K562 (cell line): ENCODE results near the gene IQCK. TPM values are rescaled to one million over a fixed set of nuclear protein-coding genes. Genes with fewer than 3 reads are reported as not detected.

Source experiments
- ARHGAP35 ChIP-seq: fragments of 450-650 bp; IDR thresholded peaks from 2 replicates; pipeline ENCODE4 v1.6.1; 2018; ENCODE audit not compliant: partially characterized antibody
- BRCA1 ChIP-seq, 2 experiments: fragments of 450-650 bp in 1 of 2; sonication (generic) in 1 of 2; formaldehyde crosslinking in 1 of 2; IDR thresholded peaks; 2 replicates each; pipeline versions ENCODE4 v1.5.0 to v1.6.1; 2017 to 2020; ENCODE audit warnings: mild to moderate bottlenecking in 1 of 2, missing genetic modification reagents in 1 of 2
- DACH1 ChIP-seq: fragments of 450-650 bp; IDR thresholded peaks from 2 replicates; pipeline ENCODE4 v1.6.1; 2018; ENCODE audit not compliant: partially characterized antibody
- HMGN3 ChIP-seq: IDR thresholded peaks from 2 replicates; pipeline ENCODE4 v1.6.1; 2011; ENCODE audit warnings: borderline replicate concordance, low read depth, mild to moderate bottlenecking, mixed read lengths, low read length; ENCODE audit not compliant: insufficient read length; ENCODE audit errors: extremely low read depth
- IRF2 ChIP-seq: sonication (generic); formaldehyde crosslinking; IDR thresholded peaks from 2 replicates; pipeline ENCODE4 v1.8.1; 2022; ENCODE audit warnings: mild to moderate bottlenecking, missing genetic modification reagents
- KLF1 ChIP-seq: fragments of 450-650 bp; IDR thresholded peaks from 2 replicates; pipeline ENCODE4 v1.6.1; 2016; ENCODE audit warnings: missing genetic modification characterization, missing compliant biosample characterization
- KLF10 ChIP-seq: fragments of 250-450 bp; sonication (Bioruptor Pico); IDR thresholded peaks from 2 replicates; pipeline ENCODE4 v1.6.1; 2021; ENCODE audit warnings: matching md5 sums
- MAFG ChIP-seq: fragments of 450-650 bp; conservative IDR thresholded peaks from 2 replicates; pipeline ENCODE4 v1.6.1; 2016; ENCODE audit warnings: missing genetic modification characterization, missing compliant biosample characterization
- MTF1 ChIP-seq: fragments of 250-450 bp; sonication (Bioruptor Pico); IDR thresholded peaks from 2 replicates; pipeline ENCODE4 v1.9.0; 2021; ENCODE audit warnings: moderate library complexity, mild to moderate bottlenecking, inconsistent platforms, borderline replicate concordance
- NCOA2 ChIP-seq, 2 experiments: fragments of 450-650 bp; IDR thresholded peaks; 2 replicates each; pipeline ENCODE4 v1.6.1; 2018; ENCODE audit warnings: mild to moderate bottlenecking in 2 of 2, moderate library complexity in 1 of 2; ENCODE audit not compliant: partially characterized antibody in 2 of 2
- RBBP5 ChIP-seq: fragments of 200-600 bp; sonication (generic); IDR thresholded peaks from 2 replicates; pipeline ENCODE4 v1.6.1; 2012; ENCODE audit warnings: borderline replicate concordance, mild to moderate bottlenecking, low read length, control low read depth, inconsistent platforms; ENCODE audit not compliant: insufficient read depth, poor library complexity, severe bottlenecking
- SP1 ChIP-seq: sonication (generic); formaldehyde crosslinking; IDR thresholded peaks from 2 replicates; pipeline ENCODE4 v1.8.1; 2022; ENCODE audit warnings: mild to moderate bottlenecking, missing genetic modification reagents
- TCFL5 ChIP-seq: fragments of 250-450 bp; sonication (Bioruptor Pico); conservative IDR thresholded peaks from 2 replicates; pipeline ENCODE4 v1.6.1; 2021; ENCODE audit warnings: mild to moderate bottlenecking, moderate library complexity, matching md5 sums
- TGIF2 ChIP-seq: sonication (generic); formaldehyde crosslinking; IDR thresholded peaks from 2 replicates; pipeline ENCODE4 v1.8.1; 2022; ENCODE audit warnings: mild to moderate bottlenecking, missing genetic modification reagents, moderate library complexity
- TOE1 ChIP-seq, 2 experiments: fragments of 450-650 bp in 1 of 2; sonication (generic) in 1 of 2; formaldehyde crosslinking in 1 of 2; IDR thresholded peaks; 2 replicates each; pipeline versions ENCODE4 v1.7.1 to v1.8.0; 2016 to 2022; ENCODE audit warnings: borderline replicate concordance in 2 of 2, mild to moderate bottlenecking in 2 of 2, antibody characterized with exemption in 1 of 2, inconsistent platforms in 1 of 2, low read depth in 1 of 2, missing genetic modification reagents in 1 of 2, moderate library complexity in 1 of 2
- ZNF3 ChIP-seq: fragments of 250-450 bp; sonication (Bioruptor Pico); IDR thresholded peaks from 2 replicates; pipeline ENCODE4 v1.5.0; 2021; ENCODE audit warnings: mild to moderate bottlenecking, moderate library complexity
- ZNF644 ChIP-seq: fragments of 200-800 bp; sonication (Bioruptor generic); IDR thresholded peaks from 2 replicates; pipeline ENCODE4 v1.6.1; 2016; ENCODE audit warnings: low read depth, missing genetic modification characterization, missing compliant biosample characterization
- ZNF77 ChIP-seq: fragments of 250-450 bp; sonication (Bioruptor Pico); IDR thresholded peaks from 2 replicates; pipeline ENCODE4 v1.5.0; 2020
- polyA plus RNA-seq, 8 experiments: library from polyadenylated mRNA; depleted of rRNA in 4 of 8; stranded (reverse) in 5 of 8; unstranded in 3 of 8; fragments of >200 nt; fragmentation: Nextera tagmentation in 2 of 8; fragmentation: Illumina TruSeq in 1 of 8; extraction: Ambion mirVana in 2 of 8; extraction: Trizol in 1 of 8; gene quantifications; 2 replicates each; pipeline versions ENCODE4 v1.2.1 to v1.2.3, GENCODE V29; 2011 to 2014; ENCODE audit warnings: inconsistent platforms in 1 of 8, missing spikeins in 1 of 8
- total RNA-seq, 7 experiments: library from RNA; depleted of rRNA in 6 of 7; stranded (reverse); fragments of >200 nt in 6 of 7; fragmentation: Illumina TruSeq in 2 of 7; extraction: Trizol in 2 of 7; gene quantifications; 2 replicates each; pipeline versions ENCODE4 v1.2.1 to v1.2.3, GENCODE V29; 2011 to 2021; ENCODE audit warnings: low replicate concordance in 1 of 7
- TF ChIP-seq, protein P1 (sequence below): fragments of 450-650 bp; conservative IDR thresholded peaks from 2 replicates; pipeline ENCODE4 v1.6.1; 2016; ENCODE audit warnings: missing genetic modification characterization, low read depth, mild to moderate bottlenecking, control low read depth, missing compliant biosample characterization
- TF ChIP-seq, protein P2 (sequence below), 2 experiments: IDR thresholded peaks; 2 replicates each; pipeline ENCODE4 v1.6.1; 2012; ENCODE audit warnings: improper control_type of control experiment in 2 of 2, low read depth in 2 of 2, low read length in 2 of 2, borderline replicate concordance in 1 of 2
- TF ChIP-seq, protein P3 (sequence below): fragments of 250-450 bp; sonication (Bioruptor Pico); IDR thresholded peaks from 2 replicates; pipeline ENCODE4 v1.5.0; 2022; ENCODE audit warnings: mild to moderate bottlenecking

The IQCK gene
- total and polyA plus RNA-seq, 9 of the 15 experiments (the other 6 are each of a cell fraction or from before 2014, with no cell fraction given) = 5.2 to 12.2 (median 7.3) TPM

DNA sequence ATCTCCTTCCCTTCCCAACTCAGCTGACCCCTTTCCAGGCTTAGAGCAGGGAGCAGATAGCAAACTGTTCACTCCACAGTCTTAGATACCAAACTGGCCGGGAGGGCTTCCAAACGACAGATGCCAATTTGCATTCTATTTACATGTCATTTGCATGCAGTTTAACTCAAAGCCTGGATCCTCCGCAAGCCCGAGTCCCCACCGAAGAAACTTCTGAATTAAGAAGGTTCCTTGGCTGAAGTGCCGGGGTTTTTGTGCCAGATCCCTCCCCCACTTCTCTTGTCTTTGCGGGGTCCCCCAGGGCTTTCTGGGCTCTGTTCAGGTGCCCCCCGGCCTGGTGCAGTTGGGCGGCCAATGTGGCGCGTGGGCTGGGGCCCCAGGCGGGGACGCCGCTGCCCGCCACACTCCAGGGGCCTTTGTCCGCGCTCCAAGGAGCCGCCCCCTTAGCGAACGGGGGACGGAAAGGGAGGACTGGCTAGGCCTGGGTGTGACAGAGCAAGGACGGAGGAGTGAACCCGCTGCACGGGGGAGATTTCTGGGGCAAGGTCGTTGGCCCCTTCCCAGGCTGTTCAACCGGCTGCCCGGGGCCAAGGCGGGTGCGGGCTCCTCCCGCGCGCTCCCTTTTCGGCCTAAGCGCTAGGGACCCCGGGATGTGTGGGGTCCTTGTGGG, 165.4 kb downstream of the IQCK start (continued):
- TF ChIP-seq SP1 = no peak
- TF ChIP-seq TCFL5 (CRISPR knock-in tag) = no peak
- TF ChIP-seq KLF10 (CRISPR knock-in tag) = no peak
- TF ChIP-seq NCOA2 (IDR thresholded peaks at IDR 0.05; ENCODE audit: partially characterized antibody in 2 of 2) = no peak
- TF ChIP-seq DACH1 = no peak
- no peak for TF ChIP-seq ZNF644 (tag)
- TF ChIP-seq MTF1 = no peak
- TF ChIP-seq, protein P1, sequence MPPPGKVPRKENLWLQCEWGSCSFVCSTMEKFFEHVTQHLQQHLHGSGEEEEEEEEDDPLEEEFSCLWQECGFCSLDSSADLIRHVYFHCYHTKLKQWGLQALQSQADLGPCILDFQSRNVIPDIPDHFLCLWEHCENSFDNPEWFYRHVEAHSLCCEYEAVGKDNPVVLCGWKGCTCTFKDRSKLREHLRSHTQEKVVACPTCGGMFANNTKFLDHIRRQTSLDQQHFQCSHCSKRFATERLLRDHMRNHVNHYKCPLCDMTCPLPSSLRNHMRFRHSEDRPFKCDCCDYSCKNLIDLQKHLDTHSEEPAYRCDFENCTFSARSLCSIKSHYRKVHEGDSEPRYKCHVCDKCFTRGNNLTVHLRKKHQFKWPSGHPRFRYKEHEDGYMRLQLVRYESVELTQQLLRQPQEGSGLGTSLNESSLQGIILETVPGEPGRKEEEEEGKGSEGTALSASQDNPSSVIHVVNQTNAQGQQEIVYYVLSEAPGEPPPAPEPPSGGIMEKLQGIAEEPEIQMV (tag) = no peak
- TF ChIP-seq, protein P2, sequence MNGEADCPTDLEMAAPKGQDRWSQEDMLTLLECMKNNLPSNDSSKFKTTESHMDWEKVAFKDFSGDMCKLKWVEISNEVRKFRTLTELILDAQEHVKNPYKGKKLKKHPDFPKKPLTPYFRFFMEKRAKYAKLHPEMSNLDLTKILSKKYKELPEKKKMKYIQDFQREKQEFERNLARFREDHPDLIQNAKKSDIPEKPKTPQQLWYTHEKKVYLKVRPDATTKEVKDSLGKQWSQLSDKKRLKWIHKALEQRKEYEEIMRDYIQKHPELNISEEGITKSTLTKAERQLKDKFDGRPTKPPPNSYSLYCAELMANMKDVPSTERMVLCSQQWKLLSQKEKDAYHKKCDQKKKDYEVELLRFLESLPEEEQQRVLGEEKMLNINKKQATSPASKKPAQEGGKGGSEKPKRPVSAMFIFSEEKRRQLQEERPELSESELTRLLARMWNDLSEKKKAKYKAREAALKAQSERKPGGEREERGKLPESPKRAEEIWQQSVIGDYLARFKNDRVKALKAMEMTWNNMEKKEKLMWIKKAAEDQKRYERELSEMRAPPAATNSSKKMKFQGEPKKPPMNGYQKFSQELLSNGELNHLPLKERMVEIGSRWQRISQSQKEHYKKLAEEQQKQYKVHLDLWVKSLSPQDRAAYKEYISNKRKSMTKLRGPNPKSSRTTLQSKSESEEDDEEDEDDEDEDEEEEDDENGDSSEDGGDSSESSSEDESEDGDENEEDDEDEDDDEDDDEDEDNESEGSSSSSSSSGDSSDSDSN (IDR thresholded peaks at IDR 0.05; ENCODE audit: borderline replicate concordance in 1 of 2, low read depth in 2 of 2, low read length in 2 of 2) = 0 out of 4 replicates have a peak, but pooled peaks of 1 of the 2 experiments have one; percentile 63
- no peak for TF ChIP-seq TGIF2 (CRISPR knock-in tag)
- TF ChIP-seq ZNF77 (CRISPR knock-in tag) = no peak
- TF ChIP-seq MAFG (tag) = no peak
- TF ChIP-seq BRCA1 (IDR thresholded peaks at IDR 0.05) = no peak
- TF ChIP-seq BRCA1 (CRISPR knock-in tag; IDR thresholded peaks at IDR 0.05) = no peak
- no peak for TF ChIP-seq ARHGAP35
- TF ChIP-seq ZNF3 (CRISPR knock-in tag) = no peak
- no peak for TF ChIP-seq IRF2 (CRISPR knock-in tag)
- no peak for TF ChIP-seq RBBP5
- TF ChIP-seq, protein P3, sequence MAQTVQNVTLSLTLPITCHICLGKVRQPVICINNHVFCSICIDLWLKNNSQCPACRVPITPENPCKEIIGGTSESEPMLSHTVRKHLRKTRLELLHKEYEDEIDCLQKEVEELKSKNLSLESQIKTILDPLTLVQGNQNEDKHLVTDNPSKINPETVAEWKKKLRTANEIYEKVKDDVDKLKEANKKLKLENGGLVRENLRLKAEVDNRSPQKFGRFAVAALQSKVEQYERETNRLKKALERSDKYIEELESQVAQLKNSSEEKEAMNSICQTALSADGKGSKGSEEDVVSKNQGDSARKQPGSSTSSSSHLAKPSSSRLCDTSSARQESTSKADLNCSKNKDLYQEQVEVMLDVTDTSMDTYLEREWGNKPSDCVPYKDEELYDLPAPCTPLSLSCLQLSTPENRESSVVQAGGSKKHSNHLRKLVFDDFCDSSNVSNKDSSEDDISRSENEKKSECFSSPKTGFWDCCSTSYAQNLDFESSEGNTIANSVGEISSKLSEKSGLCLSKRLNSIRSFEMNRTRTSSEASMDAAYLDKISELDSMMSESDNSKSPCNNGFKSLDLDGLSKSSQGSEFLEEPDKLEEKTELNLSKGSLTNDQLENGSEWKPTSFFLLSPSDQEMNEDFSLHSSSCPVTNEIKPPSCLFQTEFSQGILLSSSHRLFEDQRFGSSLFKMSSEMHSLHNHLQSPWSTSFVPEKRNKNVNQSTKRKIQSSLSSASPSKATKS (CRISPR knock-in tag) = no peak
- no peak for TF ChIP-seq KLF1 (tag)
- peak; percentile 3 for TF ChIP-seq HMGN3
- no peak for TF ChIP-seq TOE1 (IDR thresholded peaks at IDR 0.05; ENCODE audit: borderline replicate concordance)
- TF ChIP-seq TOE1 (CRISPR knock-in tag; IDR thresholded peaks at IDR 0.05; ENCODE audit: borderline replicate concordance, low read depth) = no peak
